CD4-positive, alpha-beta T cell treated with Interleukin-15 for 4 hours (primary cell): ENCODE measurements around the gene GPR27.
A peak's percentile ranks its signal among the peaks of the same experiment; 100 is the strongest.

Experiments used
- DNase-seq: peaks from one replicate; pipeline ENCODE4 v3.0.0-alpha.2; 2020; ENCODE audit warnings: low spot score

The GPR27 gene

GRCh38 chr3:71753701-71754609 is at the start of gene GPR27:
GPR27 (plus strand) TSS chr3:71753855; CDS start chr3:71754050, 195 bp downstream.
- no peak for DNase-seq

- DNase-seq, result no peak
Measured at GRCh38 chr3:71704915-71705314, 48.7 kb upstream of the GPR27 start.

GRCh38 chr3:71705681-71706080 is 48.0 kb upstream of the GPR27 start:
- no peak for DNase-seq

GRCh38 chr3:71707595-71707994 is 46.1 kb upstream of the GPR27 start:
- no peak for DNase-seq

- no peak for DNase-seq
Measured at GRCh38 chr3:71708476-71709105, 45.1 kb upstream of the GPR27 start.

GRCh38 chr3:71709908-71710511 is 43.6 kb upstream of the GPR27 start:
- DNase-seq, result no peak

GRCh38 chr3:71710906-71711494 is 42.7 kb upstream of the GPR27 start:
- peak; percentile 66 for DNase-seq

GRCh38 chr3:71713041-71713440 is 40.6 kb upstream of the GPR27 start:
- no peak for DNase-seq

- no peak for DNase-seq
Measured at GRCh38 chr3:71714595-71714994, 39.1 kb upstream of the GPR27 start.

- DNase-seq, result peak; percentile 47
Measured at GRCh38 chr3:71718072-71718471, 35.6 kb upstream of the GPR27 start.

GRCh38 chr3:71721002-71721401 is 32.7 kb upstream of the GPR27 start:
- no peak for DNase-seq

- peak; percentile 64 for DNase-seq
Measured at GRCh38 chr3:71721651-71722157, 32.0 kb upstream of the GPR27 start.

GRCh38 chr3:71722693-71723092 is 31.0 kb upstream of the GPR27 start:
- DNase-seq, result no peak

GRCh38 chr3:71723452-71724170 is 30.0 kb upstream of the GPR27 start:
- peak; percentile 70 for DNase-seq

GRCh38 chr3:71724171-71724453 is 29.5 kb upstream of the GPR27 start:
- no peak for DNase-seq

- no peak for DNase-seq
Measured at GRCh38 chr3:71724584-71725270, 28.9 kb upstream of the GPR27 start.

GRCh38 chr3:71725271-71725991 is 28.2 kb upstream of the GPR27 start, which contains the start of gene EIF4E3:
EIF4E3 (minus strand) TSS chr3:71725402; CDS start chr3:71725367, 35 bp downstream.
- no peak for DNase-seq

GRCh38 chr3:71726146-71726545 is 27.5 kb upstream of the GPR27 start:
- peak; percentile 62 for DNase-seq

- peak; percentile 52 for DNase-seq
Measured at GRCh38 chr3:71728632-71729342, 24.9 kb upstream of the GPR27 start.

- DNase-seq, result no peak
Measured at GRCh38 chr3:71732637-71733036, 21.0 kb upstream of the GPR27 start.
